Measurements from ENCODE around the gene STXBP6. TPM values are rescaled to one million over a fixed set of nuclear protein-coding genes. Genes with fewer than 3 reads are reported as not detected.
A peak's percentile ranks its signal among the peaks of the same experiment; 100 is the strongest.

STXBP6 gene
- total and polyA plus RNA-seq, 2 of the 13 experiments (the other 11 are each of a cell fraction or from before 2014, with no cell fraction given), result 35.3 to 42.8 TPM

GRCh38 chr14:24991288-24991687 is 58.7 kb downstream of the STXBP6 start:
- BruUV-seq (replicated peaks), result no TSS peak
- 95% methylated on average over 1 of the region's 1 CpG for WGBS (ENCODE audit: low lambda C conversion rate)
- no peaks in the 10 kb centered on the region for H3K27me3 ChIP-seq (ENCODE audit: control insufficient read depth in 1 of 2, insufficient read depth in 2 of 2, low read length in 2 of 2)
- H3K4me3 ChIP-seq (replicated peaks in 1 of 3; ENCODE audit: insufficient read depth in 1 of 3, low read depth in 2 of 3, low read length in 3 of 3), result no peak overlapping the region
- in situ Hi-C loops (cut with HindIII; ENCODE audit: extremely low pct_ligation_motif_present, low pct_unique_long_range_greater_than_20kb) (no loop called here), intact Hi-C loops (cut with micrococcal nuclease; ENCODE audit: unreplicated experiment) (no loop called here)
- no peak overlapping the region for H3K9ac ChIP-seq (ENCODE audit: insufficient read depth, low read depth, low read length)
- no peaks in the 10 kb centered on the region for H3K9me3 ChIP-seq (ENCODE audit: low read length)
- H4K20me1 ChIP-seq (ENCODE audit: insufficient read depth, low read length), result no peaks in the 10 kb centered on the region
- ChIA-PET CTCF (ENCODE audit: low intra/inter-chr PET ratio, low total read pairs) (no interaction called here), POLR2A (interaction anchor here (1.2 kb wide), 2 partner anchors 12 to 174 kb away, joined by 4 to 5 read pairs; no protein-coding TSS in a partner anchor)
- no peak overlapping the region for H2AFZ ChIP-seq (ENCODE audit: low read length)
- DNase-seq (ENCODE audit: low spot score) (no peak), FAIRE-seq (no peak), ATAC-seq (no peak)
- peaks cover 9% of the 10 kb centered on the region; the same call in 1 of the 2 replicates for H3K4me1 ChIP-seq (ENCODE audit: insufficient read depth, low read length)
- no peaks in the 10 kb centered on the region for H3K79me2 ChIP-seq (ENCODE audit: insufficient read depth, low read length)
- TF ChIP-seq ZFP36L2 (CRISPR knock-in tag; IDR thresholded peaks at IDR 0.05), result no peak
- no peak overlapping the region for H3K4me2 ChIP-seq (ENCODE audit: low read depth, low read length)
- H3K36me3 ChIP-seq (replicated peaks in 1 of 2; ENCODE audit: control insufficient read depth in 1 of 2, insufficient read depth in 2 of 2, low read length in 2 of 2), result peaks cover 0 to 4% of the 10 kb centered on the region in 2 experiments; a peak in 1 of 5 replicates
- H3K27ac ChIP-seq (ENCODE audit: extremely low read length, insufficient read depth, low read length), result no peak overlapping the region

DNA sequence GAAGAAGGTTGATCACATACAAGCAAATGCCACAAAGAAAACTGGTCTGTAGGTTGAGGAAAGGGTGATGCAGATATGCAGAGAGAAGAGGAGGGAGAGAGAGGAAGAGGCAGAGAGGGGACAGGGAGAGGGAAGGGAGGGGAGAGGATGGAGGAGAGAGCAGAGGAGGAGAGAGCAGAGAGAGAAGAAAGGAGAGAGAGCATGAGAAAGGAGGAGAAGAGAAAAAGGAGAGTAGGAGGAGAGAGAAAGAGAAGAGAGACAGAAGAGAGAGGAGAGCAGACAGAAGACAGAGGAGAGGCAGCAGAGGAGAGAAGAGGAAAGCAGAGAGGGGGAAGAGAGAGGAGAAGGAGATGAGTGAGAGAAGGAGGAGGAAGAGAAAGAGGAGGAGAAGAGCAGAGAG is 59.2 kb downstream of the STXBP6 start:
- ATAC-seq, result no peak
- no peak overlapping the region for H2AFZ ChIP-seq (ENCODE audit: low read length)
- DNase-seq (ENCODE audit: low spot score), result no peak
- POLR2A ChIA-PET, result no interaction called here
- no peak overlapping the region for H3K27ac ChIP-seq (ENCODE audit: extremely low read length, insufficient read depth, low read length)
- no peaks in the 10 kb centered on the region for H3K27me3 ChIP-seq (ENCODE audit: control insufficient read depth in 1 of 2, insufficient read depth in 2 of 2, low read length in 2 of 2)
- no peak overlapping the region for H3K4me2 ChIP-seq (ENCODE audit: low read depth, low read length)
- H3K79me2 ChIP-seq (ENCODE audit: insufficient read depth, low read length), result no peaks in the 10 kb centered on the region
- H3K4me1 ChIP-seq (ENCODE audit: insufficient read depth, low read length), result peaks cover 9% of the 10 kb centered on the region; the same call in 1 of the 2 replicates
- no peaks in the 10 kb centered on the region for H4K20me1 ChIP-seq (ENCODE audit: insufficient read depth, low read length)
- no peak for FAIRE-seq
- no TSS peak for BruUV-seq (replicated peaks)
- no peaks in the 10 kb centered on the region for H3K9me3 ChIP-seq (ENCODE audit: low read length)
- in situ Hi-C loops (cut with HindIII; ENCODE audit: extremely low pct_ligation_motif_present, low pct_unique_long_range_greater_than_20kb) (no loop called here), intact Hi-C loops (cut with micrococcal nuclease; ENCODE audit: unreplicated experiment) (no loop called here)
- CTCF ChIA-PET (ENCODE audit: low intra/inter-chr PET ratio, low total read pairs), result no interaction called here
- no peak overlapping the region for H3K4me3 ChIP-seq (replicated peaks in 1 of 3; ENCODE audit: insufficient read depth in 1 of 3, low read depth in 2 of 3, low read length in 3 of 3)
- H3K9ac ChIP-seq (ENCODE audit: insufficient read depth, low read depth, low read length), result no peak overlapping the region
- peaks cover 0 to 4% of the 10 kb centered on the region in 2 experiments; a peak in 1 of 5 replicates for H3K36me3 ChIP-seq (replicated peaks in 1 of 2; ENCODE audit: control insufficient read depth in 1 of 2, insufficient read depth in 2 of 2, low read length in 2 of 2)
- TF ChIP-seq NFKB2 (CRISPR knock-in tag; IDR thresholded peaks at IDR 0.05; ENCODE audit: borderline replicate concordance), result no peak
- no peak for TF ChIP-seq ZNF672 (CRISPR knock-in tag; IDR thresholded peaks at IDR 0.05)
- TF ChIP-seq SRSF4 (IDR thresholded peaks at IDR 0.05; ENCODE audit: low read depth, low read length, poor library complexity, severe bottlenecking), result no peak
- no peak for TF ChIP-seq DPF2 (CRISPR knock-in tag; IDR thresholded peaks at IDR 0.05; ENCODE audit: borderline replicate concordance, low read depth)
- no peak for TF ChIP-seq ZNF776 (CRISPR knock-in tag; IDR thresholded peaks at IDR 0.05)
- TF ChIP-seq ZNF674 (CRISPR knock-in tag; IDR thresholded peaks at IDR 0.05; ENCODE audit: low read depth), result no peak
- no peak for TF ChIP-seq NCOA1 (CRISPR knock-in tag; IDR thresholded peaks at IDR 0.05)
- no peak for TF ChIP-seq TRIM24 (CRISPR knock-in tag; IDR thresholded peaks at IDR 0.05)
- no peak for TF ChIP-seq ZNF280B (CRISPR knock-in tag; IDR thresholded peaks at IDR 0.05; ENCODE audit: borderline replicate concordance)
- TF ChIP-seq TCF12 (IDR thresholded peaks at IDR 0.05), result no peak
- no peak for TF ChIP-seq TCF12 (CRISPR knock-in tag; IDR thresholded peaks at IDR 0.05)
- no peak for TF ChIP-seq NR2F6 (IDR thresholded peaks at IDR 0.05)
- no peak for TF ChIP-seq NR2F6 (CRISPR knock-in tag; IDR thresholded peaks at IDR 0.05)
- TF ChIP-seq ZFP36L1 (CRISPR knock-in tag; IDR thresholded peaks at IDR 0.05), result no peak
- TF ChIP-seq MXD1 (CRISPR knock-in tag; IDR thresholded peaks at IDR 0.05), result no peak
- TF ChIP-seq TBP (CRISPR knock-in tag; IDR thresholded peaks at IDR 0.05), result no peak
- peak; percentile 76 for TF ChIP-seq FOXK2 (IDR thresholded peaks at IDR 0.05)
- no peak for TF ChIP-seq ZNF839 (CRISPR knock-in tag; IDR thresholded peaks at IDR 0.05; ENCODE audit: borderline replicate concordance)
- no peak for TF ChIP-seq NRL (CRISPR knock-in tag; IDR thresholded peaks at IDR 0.05; ENCODE audit: borderline replicate concordance)
- TF ChIP-seq ZFP62 (CRISPR knock-in tag; IDR thresholded peaks at IDR 0.05), result no peak

Measured in HepG2 (cell line).